Right lobe of liver (tissue), 6 donors: ENCODE results near the gene GCK. TPM values are rescaled to one million over a fixed set of nuclear protein-coding genes. Genes with fewer than 3 reads are reported as not detected.
"Not testable (repeated sequence)": the region's sequence is repeated elsewhere in the genome, so short reads cannot be mapped to it uniquely, and the experiment has no call there.

ENCODE experiments used
- ATAC-seq, 4 donors: fragments of 200-7000 bp; cut with Tn5 transposase; one replicate each; pipeline ENCODE4 v1.9.1; 2020; ENCODE audit warnings: mild to moderate bottlenecking in 4 of 4, moderate library complexity in 4 of 4
- DNase-seq, 3 donors: peaks; one replicate each; pipeline ENCODE4 v3.0.0-alpha.2; 2020
- H3K27ac ChIP-seq, 3 donors: fragments of 200-600 bp; one replicate each; pipeline ENCODE4 v1.8.0; 2022
- H3K27me3 ChIP-seq, 2 donors: fragments of 200-600 bp; one replicate each; pipeline ENCODE4 v1.8.0; 2022
- H3K36me3 ChIP-seq, 4 donors: fragments of 200-600 bp; sonication (generic) in 1 of 4; one replicate each; pipeline versions ENCODE4 v1.5.1 to v1.8.0; 2017 to 2022; ENCODE audit warnings: control low read depth in 1 of 4
- H3K4me1 ChIP-seq, 4 donors: fragments of 200-600 bp; sonication (generic) in 1 of 4; one replicate each; pipeline versions ENCODE4 v1.5.1 to v1.8.0; 2017 to 2022; ENCODE audit warnings: control low read depth in 1 of 4
- H3K4me3 ChIP-seq, 3 donors: fragments of 200-600 bp; one replicate each; pipeline ENCODE4 v1.8.0; 2022
- H3K9me3 ChIP-seq, 4 donors: fragments of 200-600 bp; sonication (generic) in 1 of 4; one replicate each; pipeline versions ENCODE4 v1.5.1 to v1.8.0; 2017 to 2022; ENCODE audit warnings: control low read depth in 1 of 4
- CTCF ChIP-seq, 4 donors: fragments of 200-600 bp in 3 of 4; fragments of 450-650 bp in 1 of 4; IDR thresholded peaks; one replicate each; pipeline versions ENCODE4 v1.5.1 to v1.8.0; 2016 to 2022; ENCODE audit warnings: antibody characterized with exemption in 4 of 4, mild to moderate bottlenecking in 2 of 4
- POLR2A ChIP-seq: fragments of 450-650 bp; IDR thresholded peaks from one replicate; pipeline ENCODE4 v1.6.1; 2017; ENCODE audit warnings: antibody characterized with exemption, mild to moderate bottlenecking
- WGBS: methylation state at CpG from one replicate; pipeline ENCODE4 v1.1.6; 2018; ENCODE audit warnings: low coverage, low lambda C conversion rate; ENCODE audit not compliant: insufficient coverage; ENCODE audit errors: missing lambda C conversion rate; 5-methylcytosine and 5-hydroxymethylcytosine counted together
- intact Hi-C, 2 donors: fragments of 100-400 bp; cut with DNase I; formaldehyde crosslinking; loops; one replicate each; pipeline versions ENCODE4 v1.11.2 to v1.14.1; 2022
- total RNA-seq, 6 experiments: library from RNA; depleted of rRNA in 2 of 6; stranded (reverse); fragments of >200 nt in 2 of 6; fragmentation: NEBNext Ultra II Directional in 3 of 6; extraction: Animal tissue kit (Norgen Biotek cat#: 25700) in 3 of 6; gene quantifications; one replicate each; pipeline versions ENCODE4 v1.1.0 to v1.2.4, GENCODE V29; 2016 to 2023
- donor health status: DM: no; HTN: yes; CAD: no.
- donor health status: DM: no; HTN: no; CAD: no.
- donor health status: DM: no; HTN: no; CAD: no.
- donor health status: DM: no; HTN: yes; CAD: no.
- donor health status: DM: no; HTN: yes; CAD: no.

Gene GCK
- total RNA-seq, 6 experiments from 2014 or later, result 0.50 to 5.9 (median 2.0) TPM

GRCh38 chr7:44177570-44178131 lies 11.6 kb downstream of the GCK start:
- H3K36me3 ChIP-seq, result no peaks in the 10 kb centered on the region
- ATAC-seq, result peak in 1 of 4 donors; percentile 55
- TF ChIP-seq CTCF (IDR thresholded peaks at IDR 0.05), result no peak
- TF ChIP-seq POLR2A, result no peak
- H3K4me3 ChIP-seq, result no peak overlapping the region
- peak in 1 of 3 donors; percentile 35 for DNase-seq
- intact Hi-C loops, result no loop called here
- WGBS, result 77% methylated on average over 4 of the region's 4 CpGs
- H3K27ac ChIP-seq, result no peak overlapping the region
- no peaks in the 10 kb centered on the region for H3K4me1 ChIP-seq
- peaks cover 0 to 1% (median 0%) of the 10 kb centered on the region in 4 donors for H3K9me3 ChIP-seq
- H3K27me3 ChIP-seq, result no peaks in the 10 kb centered on the region

- Histone ChIP-seq H3K4me3 (no peak overlapping the region), H3K27ac (no peak overlapping the region), H3K4me1 (no peaks in the 10 kb centered on the region), H3K27me3 (no peaks in the 10 kb centered on the region), H3K36me3 (no peaks in the 10 kb centered on the region), H3K9me3 (no peaks in the 10 kb centered on the region)
- DNase-seq, result peak in 1 of 3 donors; percentile 18
- ATAC-seq, result no peak
- WGBS, result 70% methylated on average over 4 of the region's 7 CpGs
- intact Hi-C loops, result no loop called here
- TF ChIP-seq POLR2A (no peak), CTCF (IDR thresholded peaks at IDR 0.05) (no peak)
Measured at GRCh38 chr7:44176486-44176885, 12.8 kb downstream of the GCK start.

GRCh38 chr7:44175730-44176129 lies 13.5 kb downstream of the GCK start:
- DNase-seq (peak in 1 of 3 donors; percentile 26), ATAC-seq (no peak)
- Histone ChIP-seq H3K27ac (no peak overlapping the region), H3K4me3 (no peak overlapping the region), H3K9me3 (no peaks in the 10 kb centered on the region), H3K36me3 (no peaks in the 10 kb centered on the region), H3K27me3 (no peaks in the 10 kb centered on the region), H3K4me1 (no peaks in the 10 kb centered on the region)
- no peak for TF ChIP-seq CTCF (IDR thresholded peaks at IDR 0.05)
- TF ChIP-seq POLR2A, result no peak
- 100% methylated on average over 1 of the region's 3 CpGs for WGBS
- intact Hi-C loops, result no loop called here

- intact Hi-C loops, H3K27me3 ChIP-seq, H3K4me3 ChIP-seq, H3K36me3 ChIP-seq, H3K9me3 ChIP-seq, DNase-seq, H3K4me1 ChIP-seq, H3K27ac ChIP-seq, ATAC-seq: not testable (repeated sequence)
- 33% methylated on average over 1 of the region's 1 CpG for WGBS
Measured at GRCh38 chr7:44174694-44174948, 14.6 kb downstream of the GCK start.

- TF ChIP-seq CTCF (IDR thresholded peaks at IDR 0.05) (no peak), POLR2A (no peak)
- 62% methylated on average over 3 of the region's 3 CpGs for WGBS
- ATAC-seq (no peak), DNase-seq (peak in 1 of 3 donors; percentile 25)
- no peaks in the 10 kb centered on the region for H3K9me3 ChIP-seq
- no peaks in the 10 kb centered on the region for H3K36me3 ChIP-seq
- no peak overlapping the region for H3K27ac ChIP-seq
- intact Hi-C loops, result no loop called here
- H3K4me3 ChIP-seq, result no peak overlapping the region
- no peaks in the 10 kb centered on the region for H3K27me3 ChIP-seq
- H3K4me1 ChIP-seq, result no peaks in the 10 kb centered on the region
Measured at GRCh38 chr7:44173911-44174693, 15.1 kb downstream of the GCK start.
